ENCODE data around the gene COL24A1. TPM values are rescaled to one million over a fixed set of nuclear protein-coding genes. Genes with fewer than 3 reads are reported as not detected.
"Not testable (repeated sequence)": the region's sequence is repeated elsewhere in the genome, so short reads cannot be mapped to it uniquely, and the experiment has no call there.

Gene COL24A1
- total RNA-seq, 1 experiment from 2014 or later, result not detected

GRCh38 chr1:85806236-85806965, 350.2 kb downstream of the COL24A1 start:
- DNase-seq (ENCODE audit: unreplicated experiment), result no peak
- peaks cover 7% of the 10 kb centered on the region for H3K4me1 Mint-ChIP-seq (ENCODE audit: insufficient read depth, unreplicated experiment)
- no peak overlapping the region for H3K27ac Mint-ChIP-seq (ENCODE audit: low read depth, unreplicated experiment)
- TF ChIP-seq CTCF (IDR thresholded peaks at IDR 0.05; ENCODE audit: unreplicated experiment), result no peak
- no TSS peak for BruUV-seq (replicated peaks)
- ChIA-PET CTCF (interaction anchor here (0.8 kb wide), 1 partner anchor 89 kb away, joined by 3 read pairs; no protein-coding TSS in a partner anchor), POLR2A (no interaction called here)
- intact Hi-C loops (cut with micrococcal nuclease), result no loop called here
- no peak overlapping the region for H3K4me3 Mint-ChIP-seq (ENCODE audit: unreplicated experiment)
- H3K36me3 Mint-ChIP-seq (ENCODE audit: insufficient read depth, unreplicated experiment), result no peaks in the 10 kb centered on the region
- no peaks in the 10 kb centered on the region for H3K27me3 Mint-ChIP-seq (ENCODE audit: insufficient read depth, unreplicated experiment)
- H3K9me3 Mint-ChIP-seq (ENCODE audit: unreplicated experiment), result peaks cover 5% of the 10 kb centered on the region

GRCh38 chr1:85801520-85801919, 355.1 kb downstream of the COL24A1 start:
- no peak overlapping the region for H3K4me3 Mint-ChIP-seq (ENCODE audit: unreplicated experiment)
- H3K27ac Mint-ChIP-seq (ENCODE audit: low read depth, unreplicated experiment), result no peak overlapping the region
- H3K4me1 Mint-ChIP-seq (ENCODE audit: insufficient read depth, unreplicated experiment), result peaks cover 15% of the 10 kb centered on the region
- ChIA-PET POLR2A (no interaction called here), CTCF (interaction anchor here (0.6 to 1.1 kb wide), 2 partner anchors 94 to 793 kb away, joined by 3 read pairs; partner anchors contain the start of gene ZNHIT6)
- TF ChIP-seq CTCF (IDR thresholded peaks at IDR 0.05; ENCODE audit: unreplicated experiment), result no peak
- intact Hi-C loops (cut with micrococcal nuclease), result no loop called here
- H3K9me3 Mint-ChIP-seq (ENCODE audit: unreplicated experiment), result peaks cover 5% of the 10 kb centered on the region
- no peak for DNase-seq (ENCODE audit: unreplicated experiment)
- no peaks in the 10 kb centered on the region for H3K36me3 Mint-ChIP-seq (ENCODE audit: insufficient read depth, unreplicated experiment)
- no peaks in the 10 kb centered on the region for H3K27me3 Mint-ChIP-seq (ENCODE audit: insufficient read depth, unreplicated experiment)
- BruUV-seq (replicated peaks), result no TSS peak

GRCh38 chr1:85799737-85800136, 356.8 kb downstream of the COL24A1 start:
- no peak for TF ChIP-seq CTCF (IDR thresholded peaks at IDR 0.05; ENCODE audit: unreplicated experiment)
- no TSS peak for BruUV-seq (replicated peaks)
- DNase-seq (ENCODE audit: unreplicated experiment), result no peak
- H3K4me1 Mint-ChIP-seq (ENCODE audit: insufficient read depth, unreplicated experiment), result peaks cover 15% of the 10 kb centered on the region
- ChIA-PET POLR2A (no interaction called here), CTCF (interaction anchor here (1.0 kb wide), 1 partner anchor 12 kb away, joined by 4 read pairs; no protein-coding TSS in a partner anchor)
- no peaks in the 10 kb centered on the region for H3K36me3 Mint-ChIP-seq (ENCODE audit: insufficient read depth, unreplicated experiment)
- H3K27ac Mint-ChIP-seq (ENCODE audit: low read depth, unreplicated experiment), result no peak overlapping the region
- peaks cover 5% of the 10 kb centered on the region for H3K9me3 Mint-ChIP-seq (ENCODE audit: unreplicated experiment)
- intact Hi-C loops (cut with micrococcal nuclease), result no loop called here
- no peak overlapping the region for H3K4me3 Mint-ChIP-seq (ENCODE audit: unreplicated experiment)
- H3K27me3 Mint-ChIP-seq (ENCODE audit: insufficient read depth, unreplicated experiment), result no peaks in the 10 kb centered on the region

GRCh38 chr1:85798419-85798818, 358.2 kb downstream of the COL24A1 start:
- POLR2A ChIA-PET, result interaction anchor here (0.6 kb wide), 1 partner anchor 447 kb away, joined by 3 read pairs; no protein-coding TSS in a partner anchor
- no TSS peak for BruUV-seq (replicated peaks)
- no peak overlapping the region for H3K4me3 Mint-ChIP-seq (ENCODE audit: unreplicated experiment)
- H3K27me3 Mint-ChIP-seq (ENCODE audit: insufficient read depth, unreplicated experiment), result no peaks in the 10 kb centered on the region
- no peak for TF ChIP-seq CTCF (IDR thresholded peaks at IDR 0.05; ENCODE audit: unreplicated experiment)
- H3K27ac Mint-ChIP-seq (ENCODE audit: low read depth, unreplicated experiment), result no peak overlapping the region
- intact Hi-C loops (cut with micrococcal nuclease), result no loop called here
- peaks cover 15% of the 10 kb centered on the region for H3K4me1 Mint-ChIP-seq (ENCODE audit: insufficient read depth, unreplicated experiment)
- CTCF ChIA-PET, result no interaction called here
- peaks cover 5% of the 10 kb centered on the region for H3K9me3 Mint-ChIP-seq (ENCODE audit: unreplicated experiment)
- no peaks in the 10 kb centered on the region for H3K36me3 Mint-ChIP-seq (ENCODE audit: insufficient read depth, unreplicated experiment)
- DNase-seq (ENCODE audit: unreplicated experiment), result no peak

GRCh38 chr1:85777021-85777420, 379.6 kb downstream of the COL24A1 start:
- H3K4me3 Mint-ChIP-seq (ENCODE audit: unreplicated experiment); POLR2A ChIA-PET; BruUV-seq (replicated peaks); intact Hi-C loops (cut with micrococcal nuclease); H3K4me1 Mint-ChIP-seq (ENCODE audit: insufficient read depth, unreplicated experiment); H3K27ac Mint-ChIP-seq (ENCODE audit: low read depth, unreplicated experiment); H3K36me3 Mint-ChIP-seq (ENCODE audit: insufficient read depth, unreplicated experiment); CTCF ChIA-PET; H3K27me3 Mint-ChIP-seq (ENCODE audit: insufficient read depth, unreplicated experiment); DNase-seq (ENCODE audit: unreplicated experiment); H3K9me3 Mint-ChIP-seq (ENCODE audit: unreplicated experiment): not testable (repeated sequence)

Measured in MCF 10A (cell line).